Measurements from ENCODE around the gene NPHP4. TPM values are rescaled to one million over a fixed set of nuclear protein-coding genes. Genes with fewer than 3 reads are reported as not detected.

The NPHP4 gene
- polyA plus RNA-seq, 3 donors, result 0.39 to 13.7 (median 1.2) TPM

- Histone ChIP-seq H3K9ac (ENCODE audit: insufficient read depth, low read length, poor library complexity, severe bottlenecking) (no peak overlapping the region), H3K4me3 (replicated peaks in 1 of 3; ENCODE audit: low read depth in 2 of 3, low read length in 3 of 3) (no peak overlapping the region), H3K36me3 (replicated peaks in 1 of 2; ENCODE audit: control insufficient read depth in 1 of 2, insufficient read depth in 2 of 2, low read length in 2 of 2) (no peaks in the 10 kb centered on the region), H4K20me1 (ENCODE audit: insufficient read depth, low read length) (no peaks in the 10 kb centered on the region), H3K4me2 (replicated peaks; ENCODE audit: extremely low read depth, low read length, poor library complexity, severe bottlenecking) (no peak overlapping the region), H3K79me2 (ENCODE audit: insufficient read depth, low read length) (no peaks in the 10 kb centered on the region), H2AFZ (ENCODE audit: insufficient read depth, low read depth, low read length, poor library complexity, severe bottlenecking) (no peak overlapping the region), H3K4me1 (ENCODE audit: control insufficient read depth in 1 of 2, insufficient read depth in 2 of 2, low read length in 2 of 2) (no peaks in the 10 kb centered on the region), H3K27ac (ENCODE audit: low read depth in 1 of 2, low read length in 2 of 2) (no peak overlapping the region), H3K27me3 (ENCODE audit: control insufficient read depth in 2 of 2, insufficient read depth in 2 of 2, low read length in 2 of 2) (peaks cover 0 to 3% of the 10 kb centered on the region in 2 donors), H3K9me3 (replicated peaks in 1 of 2; ENCODE audit: control insufficient read depth in 1 of 2, insufficient read depth in 1 of 2, low read length in 2 of 2) (no peaks in the 10 kb centered on the region)
- no peak for DNase-seq
- Mint-ChIP-seq H3K4me3 (no peak overlapping the region), H3K27me3 (ENCODE audit: low read depth in 3 of 3) (peaks cover 15 to 29% (median 22%) of the 10 kb centered on the region in 3 donors), H3K4me1 (no peaks in the 10 kb centered on the region), H3K9me3 (peaks cover 0 to 3% (median 0%) of the 10 kb centered on the region in 7 donors), H3K27ac (no peak overlapping the region), H3K36me3 (no peaks in the 10 kb centered on the region)
- no peak for TF ChIP-seq CTCF (IDR thresholded peaks at IDR 0.05)
- WGBS (ENCODE audit: insufficient coverage), result 84% methylated on average over 12 of the region's 14 CpGs
- intact Hi-C loops (cut with micrococcal nuclease), result no loop called here
These were observed 158.3 kb downstream of the NPHP4 start for GRCh38 chr1:5833911-5834310.

- Histone ChIP-seq H3K9ac (ENCODE audit: insufficient read depth, low read length, poor library complexity, severe bottlenecking) (no peak overlapping the region), H3K27ac (ENCODE audit: low read depth in 1 of 2, low read length in 2 of 2) (no peak overlapping the region), H3K4me3 (replicated peaks in 1 of 3; ENCODE audit: low read depth in 2 of 3, low read length in 3 of 3) (no peak overlapping the region), H3K4me1 (ENCODE audit: control insufficient read depth in 1 of 2, insufficient read depth in 2 of 2, low read length in 2 of 2) (no peaks in the 10 kb centered on the region), H3K79me2 (ENCODE audit: insufficient read depth, low read length) (no peaks in the 10 kb centered on the region), H4K20me1 (ENCODE audit: insufficient read depth, low read length) (no peaks in the 10 kb centered on the region), H3K9me3 (replicated peaks in 1 of 2; ENCODE audit: control insufficient read depth in 1 of 2, insufficient read depth in 1 of 2, low read length in 2 of 2) (no peaks in the 10 kb centered on the region), H3K27me3 (ENCODE audit: control insufficient read depth in 2 of 2, insufficient read depth in 2 of 2, low read length in 2 of 2) (peaks cover 0 to 3% of the 10 kb centered on the region in 2 donors), H3K36me3 (replicated peaks in 1 of 2; ENCODE audit: control insufficient read depth in 1 of 2, insufficient read depth in 2 of 2, low read length in 2 of 2) (no peaks in the 10 kb centered on the region), H3K4me2 (replicated peaks; ENCODE audit: extremely low read depth, low read length, poor library complexity, severe bottlenecking) (no peak overlapping the region), H2AFZ (ENCODE audit: insufficient read depth, low read depth, low read length, poor library complexity, severe bottlenecking) (no peak overlapping the region)
- Mint-ChIP-seq H3K27me3 (ENCODE audit: low read depth in 3 of 3) (peaks cover 15 to 26% (median 22%) of the 10 kb centered on the region in 3 donors), H3K27ac (no peak overlapping the region), H3K36me3 (no peaks in the 10 kb centered on the region), H3K4me1 (no peaks in the 10 kb centered on the region), H3K4me3 (no peak overlapping the region), H3K9me3 (peaks cover 0 to 3% (median 0%) of the 10 kb centered on the region in 7 donors)
- WGBS (ENCODE audit: insufficient coverage), result 83% methylated on average over 38 of the region's 40 CpGs
- no peak for DNase-seq
- intact Hi-C loops (cut with micrococcal nuclease), result no loop called here
- no peak for TF ChIP-seq CTCF (IDR thresholded peaks at IDR 0.05)
These were observed 159.0 kb downstream of the NPHP4 start for GRCh38 chr1:5832916-5833895.
